ENCODE results near the gene OTOF.

Gene OTOF

GRCh38 chr2:26513261-26513660, 35.3 kb upstream of the OTOF start:
- TF ChIP-seq CTCF (IDR thresholded peaks at IDR 0.05; ENCODE audit: extremely low read depth, missing control alignments) = no peak

GRCh38 chr2:26511466-26511865, 33.5 kb upstream of the OTOF start:
- TF ChIP-seq CTCF (IDR thresholded peaks at IDR 0.05; ENCODE audit: extremely low read depth, missing control alignments) = no peak
- no peak for DNase-seq (ENCODE audit: low spot score)

More at GRCh38 chr2:26513261-26513660, 35.3 kb upstream of the OTOF start:
- no peak for DNase-seq (ENCODE audit: low spot score)

DNA sequence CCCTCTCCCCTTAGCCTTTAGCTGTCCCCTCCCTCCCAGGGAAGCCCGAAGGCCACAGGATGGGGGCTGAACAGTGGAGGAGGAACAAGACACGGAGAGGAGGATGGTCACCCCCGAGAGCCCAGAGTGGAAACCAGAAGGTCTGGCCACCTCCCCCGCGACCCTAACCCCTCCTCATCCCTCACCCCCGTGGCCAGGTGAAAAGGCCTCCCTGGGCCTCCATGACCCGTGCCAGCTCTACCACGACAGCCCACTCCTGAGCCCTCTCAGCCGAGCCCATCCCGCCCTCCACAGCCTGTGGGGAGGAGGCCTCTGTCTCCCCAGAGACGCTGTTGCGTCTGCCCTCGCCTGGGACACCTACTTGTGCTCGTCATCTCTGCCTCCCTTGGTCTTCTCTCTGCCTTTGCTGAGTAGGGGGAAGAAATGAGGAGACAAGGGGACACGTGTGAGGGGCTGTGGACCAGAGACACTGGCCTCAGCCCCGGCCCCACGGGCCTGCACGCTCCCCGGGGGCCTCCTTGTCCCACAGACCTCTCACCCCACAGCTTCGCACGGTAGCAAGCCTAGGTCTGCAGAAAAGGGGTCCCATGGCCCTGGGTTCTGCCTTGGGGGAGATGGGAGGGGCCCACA, 32.5 kb upstream of the OTOF start:
- DNase-seq (ENCODE audit: low spot score) = no peak
- no peak for TF ChIP-seq CTCF (IDR thresholded peaks at IDR 0.05; ENCODE audit: extremely low read depth, missing control alignments)

GRCh38 chr2:26509141-26509540, 31.2 kb upstream of the OTOF start:
- TF ChIP-seq CTCF (IDR thresholded peaks at IDR 0.05; ENCODE audit: extremely low read depth, missing control alignments) = no peak
- DNase-seq (ENCODE audit: low spot score) = no peak

DNA sequence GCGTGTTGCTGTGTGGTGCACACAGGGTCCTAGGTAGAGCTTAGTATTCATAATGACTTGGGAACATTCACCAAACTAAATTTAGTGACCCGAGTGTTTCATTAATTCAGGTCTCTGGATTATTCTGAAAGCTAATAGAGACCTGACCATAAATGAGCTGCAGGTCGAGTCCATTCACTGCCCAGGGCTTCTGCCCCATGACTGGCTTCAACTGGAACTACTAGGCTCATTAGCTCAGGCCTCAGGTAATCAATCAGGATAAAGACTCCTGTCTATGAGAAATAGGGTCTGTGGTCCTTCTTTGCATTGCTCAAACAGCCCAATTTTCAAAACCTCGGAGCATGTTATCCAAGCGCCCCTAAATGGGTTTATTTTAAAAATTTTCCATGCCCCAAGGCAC, 30.0 kb upstream of the OTOF start:
- no peak for TF ChIP-seq CTCF (IDR thresholded peaks at IDR 0.05; ENCODE audit: extremely low read depth, missing control alignments)
- DNase-seq (ENCODE audit: low spot score) = no peak

- TF ChIP-seq CTCF (IDR thresholded peaks at IDR 0.05; ENCODE audit: extremely low read depth, missing control alignments) = no peak
- no peak for DNase-seq (ENCODE audit: low spot score)
Observed at GRCh38 chr2:26507088-26507487, 29.2 kb upstream of the OTOF start.

DNA sequence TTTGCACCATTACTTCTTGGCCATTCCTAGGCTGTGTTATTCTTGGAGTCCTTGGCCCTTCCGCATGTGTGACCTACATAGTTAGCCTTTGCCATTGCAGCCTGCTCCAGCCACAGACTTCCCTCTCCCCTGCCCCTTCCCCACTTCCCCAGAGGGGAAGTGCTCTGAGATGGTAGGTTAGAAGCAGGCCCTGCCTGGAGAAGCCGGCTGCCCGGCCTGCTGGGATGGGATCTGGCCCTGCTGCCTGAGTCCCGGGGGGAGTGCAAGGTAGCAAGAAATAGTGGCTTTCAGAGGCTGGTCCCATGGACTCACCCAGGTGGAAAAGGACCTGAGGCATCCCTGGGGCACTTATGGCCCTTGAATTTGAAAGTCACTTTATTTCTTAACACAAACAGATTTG, 28.4 kb upstream of the OTOF start:
- no peak for TF ChIP-seq CTCF (IDR thresholded peaks at IDR 0.05; ENCODE audit: extremely low read depth, missing control alignments)

More for the DNA sequence above, 28.4 kb upstream of the OTOF start:
- DNase-seq (ENCODE audit: low spot score) = no peak

All from GM20000 (cell line).